Astrocyte of the spinal cord (primary cell): Measurements from ENCODE around the gene ATXN1.

Experiments
- DNase-seq: peaks from one replicate; pipeline ENCODE4 v3.0.0; 2011; ENCODE audit warnings: low read depth, low spot score
- H3K4me3 ChIP-seq: 2 replicates; pipeline ENCODE4 v1.5.1; 2011; ENCODE audit warnings: low read depth, mild to moderate bottlenecking, low read length, moderate library complexity
- in situ Hi-C: cut with HindIII; loops from 2 replicates; pipeline ENCODE4 v1.10.0; 2017; ENCODE audit warnings: low sequenced_read_pairs
- TF ChIP-seq, protein P1 (sequence below): IDR thresholded peaks from 2 replicates; pipeline ENCODE4 v1.5.1; 2012; ENCODE audit warnings: low read depth, mild to moderate bottlenecking, low read length, inconsistent platforms

Gene ATXN1

DNA sequence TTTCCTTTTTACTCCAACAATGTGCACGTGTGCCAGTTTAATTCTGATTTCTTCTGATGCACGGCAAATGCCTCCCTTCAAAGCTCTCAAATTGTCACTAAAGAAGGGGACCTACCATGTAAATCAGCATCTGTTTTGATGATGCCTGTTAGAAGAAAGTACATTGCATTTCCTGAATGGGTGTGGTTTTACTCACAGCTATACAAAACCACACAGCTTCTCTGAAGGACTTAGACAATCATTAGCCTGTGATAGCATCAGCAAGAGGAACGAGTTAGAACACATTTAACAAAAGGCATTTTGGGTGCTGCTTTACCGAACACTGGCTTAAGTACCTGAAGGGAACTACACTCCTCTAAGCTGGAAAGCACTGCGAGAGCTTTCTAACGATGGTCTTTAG, 109.4 kb downstream of the ATXN1 start:
- in situ Hi-C loops, result no loop called here
- no peak for DNase-seq
- TF ChIP-seq, protein P1, sequence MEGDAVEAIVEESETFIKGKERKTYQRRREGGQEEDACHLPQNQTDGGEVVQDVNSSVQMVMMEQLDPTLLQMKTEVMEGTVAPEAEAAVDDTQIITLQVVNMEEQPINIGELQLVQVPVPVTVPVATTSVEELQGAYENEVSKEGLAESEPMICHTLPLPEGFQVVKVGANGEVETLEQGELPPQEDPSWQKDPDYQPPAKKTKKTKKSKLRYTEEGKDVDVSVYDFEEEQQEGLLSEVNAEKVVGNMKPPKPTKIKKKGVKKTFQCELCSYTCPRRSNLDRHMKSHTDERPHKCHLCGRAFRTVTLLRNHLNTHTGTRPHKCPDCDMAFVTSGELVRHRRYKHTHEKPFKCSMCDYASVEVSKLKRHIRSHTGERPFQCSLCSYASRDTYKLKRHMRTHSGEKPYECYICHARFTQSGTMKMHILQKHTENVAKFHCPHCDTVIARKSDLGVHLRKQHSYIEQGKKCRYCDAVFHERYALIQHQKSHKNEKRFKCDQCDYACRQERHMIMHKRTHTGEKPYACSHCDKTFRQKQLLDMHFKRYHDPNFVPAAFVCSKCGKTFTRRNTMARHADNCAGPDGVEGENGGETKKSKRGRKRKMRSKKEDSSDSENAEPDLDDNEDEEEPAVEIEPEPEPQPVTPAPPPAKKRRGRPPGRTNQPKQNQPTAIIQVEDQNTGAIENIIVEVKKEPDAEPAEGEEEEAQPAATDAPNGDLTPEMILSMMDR, result no peak

DNA sequence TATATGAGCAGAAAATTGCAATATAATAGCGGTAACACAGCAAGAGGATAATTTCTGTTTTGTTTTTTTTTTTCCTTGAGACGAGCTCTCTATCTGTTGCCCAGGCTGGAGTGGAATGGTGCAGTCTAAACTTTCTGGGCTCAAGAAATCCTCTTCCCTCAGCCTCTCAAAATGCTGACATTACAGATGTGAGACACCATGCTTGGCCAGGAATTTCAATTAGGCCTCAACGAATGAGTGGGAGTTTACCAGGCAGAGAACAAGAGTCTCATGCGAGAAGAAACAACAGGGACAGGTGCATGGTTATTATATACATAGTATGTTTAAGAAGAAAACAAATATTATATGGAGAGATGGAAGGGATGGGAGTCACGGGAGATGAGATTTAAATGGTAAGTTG, 111.4 kb downstream of the ATXN1 start:
- DNase-seq, result no peak
- no peak overlapping the region for H3K4me3 ChIP-seq
- in situ Hi-C loops, result no loop called here
- TF ChIP-seq, protein P1, result no peak

More for the DNA sequence above, 109.4 kb downstream of the ATXN1 start:
- H3K4me3 ChIP-seq, result no peak overlapping the region

DNA sequence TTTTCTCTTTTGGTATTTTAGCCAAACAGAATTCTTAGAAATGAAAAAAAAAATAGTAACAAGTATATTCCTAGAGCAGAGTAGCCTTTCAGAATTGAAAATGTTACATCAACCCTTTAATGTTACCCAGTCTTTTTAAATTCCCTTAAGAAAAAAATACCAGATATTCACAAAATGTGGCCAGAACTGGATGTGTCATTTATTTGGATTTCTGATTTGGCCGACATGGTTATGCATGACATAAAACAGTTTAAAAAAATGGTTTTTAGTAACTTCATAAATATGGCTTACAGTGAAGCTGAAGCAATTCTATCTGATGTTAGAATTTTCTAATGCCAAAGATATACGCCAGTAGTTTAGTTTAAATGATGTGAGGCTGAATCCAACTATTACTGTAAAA, 112.0 kb downstream of the ATXN1 start:
- no peak overlapping the region for H3K4me3 ChIP-seq
- TF ChIP-seq, protein P1, result no peak
- no peak for DNase-seq
- in situ Hi-C loops, result no loop called here

DNA sequence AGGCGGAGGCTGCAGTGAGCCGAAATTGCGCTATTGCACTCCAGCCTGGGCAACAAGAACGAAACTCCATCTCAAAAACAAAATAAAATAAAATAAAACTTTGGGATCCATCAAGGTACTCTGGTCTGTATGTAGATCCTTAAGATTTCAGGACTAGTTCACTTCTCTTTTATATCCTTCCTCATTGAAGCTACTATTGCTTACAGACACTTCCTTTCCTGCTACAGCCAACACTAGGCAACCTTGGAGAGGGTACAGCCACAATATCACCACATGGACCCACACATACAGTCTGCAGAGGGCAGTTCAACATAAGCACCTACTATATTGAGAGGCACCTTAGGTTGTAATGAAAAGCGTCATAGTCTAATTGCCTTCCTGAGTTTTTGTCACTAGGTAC, 113.3 kb downstream of the ATXN1 start:
- no peak for DNase-seq
- TF ChIP-seq, protein P1, result no peak
- H3K4me3 ChIP-seq, result no peak overlapping the region
- in situ Hi-C loops, result no loop called here

DNA sequence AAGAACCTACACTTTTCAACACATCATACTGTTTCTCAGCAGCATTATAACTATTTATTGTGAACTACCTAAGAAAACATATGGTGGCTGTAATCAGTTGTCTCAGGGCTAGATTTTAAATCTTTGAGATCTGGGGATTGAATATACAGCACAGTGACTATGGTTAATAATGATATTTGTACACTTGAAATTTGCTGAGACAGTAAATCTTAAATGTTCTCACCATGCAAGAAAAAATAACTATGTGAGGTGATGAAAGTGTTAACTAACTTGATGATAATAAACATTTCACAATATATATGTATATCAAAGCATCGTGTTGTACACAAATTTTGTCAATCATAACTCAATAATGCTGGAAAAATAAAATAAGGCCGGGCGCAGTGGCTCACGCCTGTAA, 113.8 kb downstream of the ATXN1 start:
- in situ Hi-C loops, result no loop called here
- no peak for DNase-seq
- no peak overlapping the region for H3K4me3 ChIP-seq
- TF ChIP-seq, protein P1, result no peak

DNA sequence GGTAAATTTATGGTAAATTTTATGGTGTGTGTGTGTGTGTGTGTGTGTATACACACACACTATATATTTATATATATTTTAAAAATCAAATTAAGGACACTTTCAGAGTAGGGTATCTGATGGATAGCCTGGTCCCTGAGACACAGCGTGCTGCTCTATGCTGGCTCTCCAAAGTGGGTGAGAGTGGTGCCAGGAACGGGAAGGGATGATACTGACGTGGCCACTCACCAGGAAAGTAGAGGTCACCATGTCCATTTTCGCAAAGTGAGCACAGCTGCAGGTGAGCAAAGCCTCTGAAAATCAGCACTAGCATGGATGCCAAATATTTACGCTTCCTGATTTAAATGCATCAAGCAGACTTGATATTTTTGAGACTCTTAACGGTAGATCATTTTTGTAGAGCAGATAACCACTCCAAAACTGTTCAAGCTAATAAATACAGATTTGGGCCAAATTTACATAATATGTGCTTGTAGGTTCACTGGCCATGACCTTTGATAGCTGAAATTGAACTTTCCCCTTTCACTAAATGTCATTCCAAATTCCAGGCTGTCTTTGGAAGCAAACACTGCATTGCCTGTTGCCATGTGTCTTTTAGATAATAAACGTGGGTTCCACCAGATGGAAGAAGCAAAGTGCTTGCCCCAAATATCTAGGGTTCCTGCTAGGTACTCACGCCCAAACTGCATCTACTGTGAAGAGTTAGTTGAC, 116.6 kb downstream of the ATXN1 start:
- no peak overlapping the region for H3K4me3 ChIP-seq
- in situ Hi-C loops, result no loop called here
- TF ChIP-seq, protein P1, result no peak
- DNase-seq, result no peak
